KOPT-K1 (cell line): Measurements from ENCODE around the gene PTPRN2.
"Not testable (repeated sequence)": the region's sequence is repeated elsewhere in the genome, so short reads cannot be mapped to it uniquely, and the experiment has no call there.

ENCODE experiments used
- H3K27ac ChIP-seq: fragments of 200-600 bp; sonication (generic); 2 replicates; pipeline ENCODE4 v1.5.1; 2016; ENCODE audit warnings: antibody characterized with exemption, mild to moderate bottlenecking, low read depth, low read length; ENCODE audit not compliant: poor library complexity, severe bottlenecking
- H3K36me3 ChIP-seq: fragments of 200-600 bp; sonication (generic); 2 replicates; pipeline ENCODE4 v1.5.1; 2017; ENCODE audit warnings: antibody characterized with exemption, mild to moderate bottlenecking, low read length, moderate library complexity; ENCODE audit not compliant: insufficient read depth
- H3K9me3 ChIP-seq: fragments of 200-600 bp; sonication (generic); 2 replicates; pipeline ENCODE4 v1.5.1; 2017; ENCODE audit warnings: antibody characterized with exemption, low read length, mild to moderate bottlenecking; ENCODE audit not compliant: insufficient read depth, poor library complexity, severe bottlenecking

Gene PTPRN2

DNA sequence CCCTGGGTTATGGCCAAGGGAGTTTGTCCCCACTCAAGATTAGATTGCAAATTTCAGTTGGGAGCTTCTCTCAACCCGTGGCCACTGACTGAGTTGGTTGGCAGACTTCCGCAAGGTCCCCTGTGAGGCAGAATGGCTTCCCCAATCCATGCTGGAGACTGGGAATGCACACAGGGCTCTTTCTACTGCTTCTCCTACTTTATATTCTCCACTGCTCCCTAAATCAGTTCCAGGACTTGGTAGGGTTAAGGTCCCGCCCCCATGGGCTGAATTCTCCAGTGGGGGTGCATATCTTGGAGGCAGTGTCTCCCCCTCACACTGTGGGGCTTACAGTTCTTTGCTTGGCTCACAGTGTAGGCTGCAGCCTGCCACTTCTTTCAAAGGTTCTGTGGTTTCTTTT, 404.2 kb downstream of the PTPRN2 start:
- Histone ChIP-seq H3K27ac (no peak overlapping the region), H3K9me3 (peaks cover under 1% of the 10 kb centered on the region)

GRCh38 chr7:158176561-158177173, 411.0 kb downstream of the PTPRN2 start:
- Histone ChIP-seq H3K27ac (no peak overlapping the region), H3K36me3 (no peaks in the 10 kb centered on the region), H3K9me3 (peaks cover 16% of the 10 kb centered on the region)

More for the DNA sequence above, 404.2 kb downstream of the PTPRN2 start:
- H3K36me3 ChIP-seq = no peaks in the 10 kb centered on the region

DNA sequence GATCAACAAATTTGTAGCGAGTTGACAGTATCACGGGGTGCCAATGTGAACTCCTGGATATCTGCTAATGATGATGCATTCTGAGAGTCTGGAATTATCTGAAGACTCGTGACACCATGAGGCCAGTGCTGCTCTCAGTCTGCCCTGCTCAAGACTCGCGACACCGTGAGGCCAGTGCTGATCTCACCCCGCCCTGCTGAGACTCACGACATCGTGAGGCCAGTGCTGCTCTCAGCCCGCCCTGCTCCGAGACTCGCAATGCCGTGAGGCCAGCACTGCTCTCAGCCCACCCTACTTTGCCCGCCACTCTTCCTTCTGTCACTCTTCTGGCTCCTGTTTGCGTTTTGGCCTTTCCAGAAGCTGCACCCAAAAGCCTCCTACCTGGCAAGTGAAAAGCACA, 411.8 kb downstream of the PTPRN2 start:
- H3K27ac ChIP-seq = no peak overlapping the region
- H3K9me3 ChIP-seq = peaks cover 16% of the 10 kb centered on the region
- no peaks in the 10 kb centered on the region for H3K36me3 ChIP-seq

GRCh38 chr7:158174947-158175346, 412.7 kb downstream of the PTPRN2 start:
- peaks cover 16% of the 10 kb centered on the region for H3K9me3 ChIP-seq
- no peaks in the 10 kb centered on the region for H3K36me3 ChIP-seq
- no peak overlapping the region for H3K27ac ChIP-seq

DNA sequence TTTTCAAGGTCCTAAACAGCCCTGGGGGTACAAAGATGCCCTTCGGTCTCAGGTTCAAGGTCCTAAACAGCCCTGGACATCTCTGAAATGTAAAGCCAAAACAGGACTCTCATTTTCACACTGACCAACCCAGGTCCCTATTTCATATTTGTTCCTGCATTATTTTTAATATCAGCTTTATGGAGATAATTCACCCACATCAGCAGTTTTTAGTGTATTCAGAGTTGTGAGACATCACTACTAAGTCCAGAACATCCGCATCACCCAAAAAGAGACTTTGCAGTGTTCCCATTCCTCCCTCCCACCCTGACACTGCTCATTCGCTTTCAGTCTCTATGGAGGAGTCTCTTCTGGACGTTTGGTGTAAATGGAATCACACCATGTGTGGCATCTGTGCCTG, 420.2 kb downstream of the PTPRN2 start:
- H3K9me3 ChIP-seq = peaks cover 3% of the 10 kb centered on the region
- no peak overlapping the region for H3K27ac ChIP-seq
- H3K36me3 ChIP-seq = no peaks in the 10 kb centered on the region

GRCh38 chr7:158166386-158167340, 421.0 kb downstream of the PTPRN2 start:
- H3K9me3 ChIP-seq = peaks cover 3% of the 10 kb centered on the region
- no peak overlapping the region for H3K27ac ChIP-seq
- H3K36me3 ChIP-seq = no peaks in the 10 kb centered on the region

DNA sequence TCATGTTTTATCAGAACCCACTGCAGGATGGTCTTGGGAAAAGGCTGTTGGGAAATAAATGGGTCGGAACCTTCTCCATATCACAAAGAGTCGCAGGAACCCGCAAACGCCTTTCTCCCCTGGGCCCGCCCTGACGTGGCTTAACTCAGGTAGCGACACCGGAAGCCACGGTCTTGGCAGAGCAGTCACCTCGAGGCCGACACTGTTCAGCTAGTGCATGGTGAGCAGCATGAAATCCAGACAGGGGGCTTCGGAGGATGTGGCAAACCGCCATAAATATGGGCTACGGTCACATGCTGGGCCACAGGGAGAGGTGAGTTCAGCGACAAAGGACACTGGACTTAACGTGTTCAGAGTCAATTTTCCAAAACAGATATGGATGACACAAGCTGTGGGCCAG, 421.9 kb downstream of the PTPRN2 start:
- H3K27ac ChIP-seq = no peak overlapping the region
- H3K9me3 ChIP-seq = peaks cover 3% of the 10 kb centered on the region
- H3K36me3 ChIP-seq = no peaks in the 10 kb centered on the region

DNA sequence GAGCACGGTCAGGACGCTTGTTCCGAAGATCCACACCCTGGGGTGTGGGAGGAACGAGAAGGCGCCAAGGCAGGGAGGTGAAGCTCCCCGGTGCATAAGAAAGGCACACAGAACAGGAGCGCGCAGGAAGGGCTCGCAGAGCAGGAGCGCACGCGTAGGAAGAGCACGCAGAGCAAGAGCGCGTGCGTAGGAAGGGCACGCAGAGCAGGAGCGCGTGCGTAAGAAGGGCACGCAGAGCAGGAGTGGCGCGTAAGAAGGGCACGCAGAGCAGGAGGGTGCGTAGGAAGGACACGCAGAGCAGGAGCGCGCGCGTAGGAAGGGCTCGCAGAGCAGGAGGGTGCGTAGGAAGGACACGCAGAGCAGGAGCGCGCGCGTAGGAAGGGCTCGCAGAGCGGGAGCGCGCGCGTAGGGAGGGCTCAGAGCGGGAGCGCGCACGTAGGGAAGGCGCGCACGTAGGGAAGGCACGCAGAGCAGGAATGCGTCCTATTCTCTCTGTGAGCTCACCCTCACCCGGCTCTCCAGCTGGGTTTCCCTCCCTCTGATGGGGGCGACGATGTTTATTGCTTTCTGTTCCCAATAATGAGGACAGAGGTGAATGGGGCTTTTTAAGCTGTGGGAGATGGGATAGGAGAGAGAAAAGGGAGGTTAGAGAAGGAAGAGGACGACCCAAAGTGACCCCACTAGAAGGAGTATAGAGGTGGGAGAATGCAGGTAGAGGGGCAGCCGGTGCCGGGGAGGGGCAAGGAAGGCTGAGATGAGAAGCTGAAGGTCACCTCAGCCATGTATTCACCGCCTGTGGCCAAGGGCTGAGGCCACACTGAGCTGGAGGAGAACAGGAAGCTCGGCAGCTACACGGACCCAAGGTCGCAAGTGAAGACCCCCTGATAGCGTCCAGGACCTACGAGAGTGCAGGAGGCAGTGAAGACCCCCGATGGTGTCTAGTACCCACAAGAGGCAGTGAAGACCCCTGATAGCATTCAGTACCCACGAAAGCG, 423.2 kb downstream of the PTPRN2 start:
- H3K36me3 ChIP-seq = no peaks in the 10 kb centered on the region
- H3K27ac ChIP-seq = no peak overlapping the region
- H3K9me3 ChIP-seq = peaks cover 3% of the 10 kb centered on the region

GRCh38 chr7:158161194-158161593, 426.4 kb downstream of the PTPRN2 start:
- H3K27ac ChIP-seq = no peak overlapping the region
- H3K9me3 ChIP-seq = no peaks in the 10 kb centered on the region
- no peaks in the 10 kb centered on the region for H3K36me3 ChIP-seq

GRCh38 chr7:158160199-158160598, 427.4 kb downstream of the PTPRN2 start:
- no peaks in the 10 kb centered on the region for H3K9me3 ChIP-seq

DNA sequence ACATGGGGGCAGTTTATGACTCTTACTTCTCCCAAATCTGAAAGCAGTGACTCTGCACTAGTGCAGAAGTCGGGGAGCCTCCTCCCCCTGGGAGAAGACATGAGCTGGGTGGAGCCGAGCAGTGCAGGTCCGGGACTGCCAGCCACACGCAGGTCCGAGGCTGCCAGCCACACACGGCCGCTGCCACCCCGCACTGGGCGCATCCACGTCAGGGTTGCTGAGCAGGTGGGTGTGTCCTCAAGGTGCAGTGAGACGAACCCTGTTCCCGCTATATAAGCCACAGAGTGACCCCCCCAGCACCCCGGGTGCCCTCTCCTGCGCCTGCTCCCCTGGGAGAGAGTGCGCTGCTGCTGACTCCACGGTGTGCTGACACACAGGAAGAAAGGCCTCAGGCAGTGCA, 430.2 kb downstream of the PTPRN2 start:
- Histone ChIP-seq H3K9me3 (no peaks in the 10 kb centered on the region), H3K27ac (no peak overlapping the region)

More at GRCh38 chr7:158160199-158160598, 427.4 kb downstream of the PTPRN2 start:
- Histone ChIP-seq H3K36me3 (no peaks in the 10 kb centered on the region), H3K27ac (no peak overlapping the region)

DNA sequence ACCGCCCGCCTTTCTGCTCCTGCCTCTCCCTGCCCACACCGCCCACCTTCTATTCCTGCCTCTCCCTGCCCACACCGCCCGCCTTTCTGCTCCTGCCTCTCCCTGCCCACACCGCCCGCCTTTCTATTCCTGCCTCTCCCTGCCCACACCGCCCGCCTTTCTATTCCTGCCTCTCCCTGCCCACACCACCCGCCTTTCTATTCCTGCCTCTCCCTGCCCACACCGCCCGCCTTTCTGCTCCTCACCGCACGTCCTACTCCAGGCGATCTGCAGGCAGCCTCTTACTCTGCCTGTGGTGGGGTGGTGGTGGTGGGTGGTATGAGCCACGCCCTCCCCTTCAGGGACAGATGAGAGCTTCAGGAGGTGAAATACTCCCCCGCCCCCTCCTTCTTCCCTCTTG, 436.4 kb downstream of the PTPRN2 start:
- H3K9me3 ChIP-seq = peaks cover 30% of the 10 kb centered on the region
- H3K36me3 ChIP-seq, H3K27ac ChIP-seq: not testable (repeated sequence)

More for the DNA sequence above, 430.2 kb downstream of the PTPRN2 start:
- no peaks in the 10 kb centered on the region for H3K36me3 ChIP-seq

DNA sequence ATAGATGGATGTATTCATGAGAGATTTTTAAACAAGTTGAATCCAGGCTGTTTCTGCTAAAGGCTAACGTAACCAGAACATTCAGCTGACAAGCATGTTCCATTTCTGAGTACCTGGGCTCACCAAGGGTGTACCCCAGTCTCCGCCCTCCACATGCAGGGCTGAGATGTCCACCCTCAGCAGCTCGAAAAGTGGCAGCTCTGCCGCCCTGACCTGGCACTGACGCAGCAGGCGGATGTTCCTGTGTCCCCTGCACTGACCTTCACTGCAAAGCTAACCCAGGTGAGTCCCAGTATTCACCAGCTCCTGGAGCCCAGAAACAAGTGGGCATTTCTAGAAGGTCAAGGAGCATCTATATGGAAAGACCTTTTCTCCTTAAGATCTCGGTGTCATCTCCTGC, 437.4 kb downstream of the PTPRN2 start:
- no peaks in the 10 kb centered on the region for H3K36me3 ChIP-seq
- no peak overlapping the region for H3K27ac ChIP-seq
- peaks cover 33% of the 10 kb centered on the region for H3K9me3 ChIP-seq

- not testable (repeated sequence) for H3K27ac ChIP-seq, H3K36me3 ChIP-seq
- H3K9me3 ChIP-seq = peaks cover 61% of the 10 kb centered on the region
These were observed 440.2 kb downstream of the PTPRN2 start for GRCh38 chr7:158147431-158147830.

DNA sequence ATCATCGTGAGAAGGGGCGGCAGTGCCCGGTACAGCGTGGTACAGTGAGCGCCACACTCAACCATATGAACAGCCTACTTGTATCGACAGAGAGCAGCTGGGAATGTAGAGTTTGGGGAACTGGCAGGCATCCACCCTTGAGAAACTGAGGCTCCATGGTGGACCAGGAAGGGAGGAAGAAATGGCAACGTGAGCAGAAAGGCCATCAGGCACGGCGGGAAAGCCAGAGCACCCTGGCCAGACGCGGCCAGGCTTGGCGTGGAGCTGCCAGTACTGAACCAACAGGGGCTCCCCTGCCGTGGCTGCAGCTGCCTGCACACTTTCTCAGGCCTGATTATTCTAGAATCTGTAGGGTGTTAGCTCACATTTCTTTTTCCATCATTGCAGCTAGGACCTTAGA, 442.3 kb downstream of the PTPRN2 start:
- Histone ChIP-seq H3K9me3 (peaks cover 74% of the 10 kb centered on the region), H3K36me3 (no peaks in the 10 kb centered on the region), H3K27ac (no peak overlapping the region)
